Fibroblast of the aortic adventitia (primary cell): ENCODE results near the gene DISC1. TPM values are rescaled to one million over a fixed set of nuclear protein-coding genes. Genes with fewer than 3 reads are reported as not detected.

ENCODE experiments used
- DNase-seq: peaks from one replicate; pipeline ENCODE4 v3.0.0-alpha.2; 2010; ENCODE audit warnings: low read depth
- H3K4me3 ChIP-seq: 2 replicates; pipeline ENCODE4 v1.5.1; 2011; ENCODE audit warnings: low read depth, mild to moderate bottlenecking, control low read depth, low read length, moderate library complexity
- total RNA-seq: library from RNA; depleted of rRNA; stranded (reverse); fragments of >200 nt; gene quantifications from 2 replicates; pipeline ENCODE4 v1.2.3, GENCODE V29; 2012; ENCODE audit warnings: low replicate concordance
- TF ChIP-seq, protein P1 (sequence below): IDR thresholded peaks from 2 replicates; pipeline ENCODE4 v1.5.1; 2011; ENCODE audit warnings: mild to moderate bottlenecking, low read length, control low read depth, inconsistent platforms; ENCODE audit not compliant: insufficient read depth

The DISC1 gene
- total RNA-seq, 1 donor = 4.7 TPM

DNA sequence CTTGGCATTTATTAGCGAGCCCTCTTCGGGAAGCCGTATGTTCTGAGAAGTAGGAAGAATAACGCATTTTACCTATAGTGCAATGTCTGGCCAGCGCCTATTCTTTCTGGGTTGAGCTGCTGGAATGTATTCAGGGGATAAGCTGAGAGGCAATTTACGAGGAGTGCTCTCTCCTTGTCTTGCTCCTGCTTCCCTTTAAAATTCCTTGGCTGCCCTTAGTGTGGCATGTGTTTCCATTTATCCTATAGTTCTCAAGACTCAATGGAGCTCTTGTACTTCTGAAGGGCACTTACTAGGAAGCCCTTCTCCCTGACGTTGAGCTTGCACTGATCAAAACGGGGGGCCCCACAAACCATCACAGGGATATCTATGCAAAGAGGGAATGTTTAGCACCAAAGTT is 364.6 kb downstream of the DISC1 start:
- TF ChIP-seq, protein P1, sequence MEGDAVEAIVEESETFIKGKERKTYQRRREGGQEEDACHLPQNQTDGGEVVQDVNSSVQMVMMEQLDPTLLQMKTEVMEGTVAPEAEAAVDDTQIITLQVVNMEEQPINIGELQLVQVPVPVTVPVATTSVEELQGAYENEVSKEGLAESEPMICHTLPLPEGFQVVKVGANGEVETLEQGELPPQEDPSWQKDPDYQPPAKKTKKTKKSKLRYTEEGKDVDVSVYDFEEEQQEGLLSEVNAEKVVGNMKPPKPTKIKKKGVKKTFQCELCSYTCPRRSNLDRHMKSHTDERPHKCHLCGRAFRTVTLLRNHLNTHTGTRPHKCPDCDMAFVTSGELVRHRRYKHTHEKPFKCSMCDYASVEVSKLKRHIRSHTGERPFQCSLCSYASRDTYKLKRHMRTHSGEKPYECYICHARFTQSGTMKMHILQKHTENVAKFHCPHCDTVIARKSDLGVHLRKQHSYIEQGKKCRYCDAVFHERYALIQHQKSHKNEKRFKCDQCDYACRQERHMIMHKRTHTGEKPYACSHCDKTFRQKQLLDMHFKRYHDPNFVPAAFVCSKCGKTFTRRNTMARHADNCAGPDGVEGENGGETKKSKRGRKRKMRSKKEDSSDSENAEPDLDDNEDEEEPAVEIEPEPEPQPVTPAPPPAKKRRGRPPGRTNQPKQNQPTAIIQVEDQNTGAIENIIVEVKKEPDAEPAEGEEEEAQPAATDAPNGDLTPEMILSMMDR = no peak
- DNase-seq = no peak
- H3K4me3 ChIP-seq = no peak overlapping the region

DNA sequence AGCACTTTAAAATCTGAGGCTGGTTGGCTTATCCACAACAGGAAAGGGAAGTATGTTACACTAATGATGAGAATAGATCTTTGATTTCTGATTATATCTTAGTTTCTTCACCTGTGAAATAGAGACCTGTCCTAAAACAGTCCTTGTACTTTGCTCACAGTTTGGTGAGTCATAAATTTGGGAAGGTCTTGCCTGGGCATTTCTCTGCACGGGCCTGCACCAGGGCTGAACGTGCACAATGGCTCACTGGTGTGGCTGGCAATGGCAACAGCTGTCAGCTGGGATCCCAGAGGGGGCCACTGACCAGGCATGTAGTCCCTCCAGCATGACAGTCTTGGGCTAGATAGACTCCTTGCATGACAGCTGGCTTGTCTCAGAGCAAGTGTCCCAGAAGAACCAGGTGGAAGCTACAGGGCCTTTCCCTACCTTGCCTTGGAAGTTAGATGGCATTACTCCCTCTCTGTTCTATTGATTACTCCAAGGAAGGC is 367.4 kb downstream of the DISC1 start:
- no peak overlapping the region for H3K4me3 ChIP-seq
- no peak for DNase-seq
- TF ChIP-seq, protein P1 = no peak

DNA sequence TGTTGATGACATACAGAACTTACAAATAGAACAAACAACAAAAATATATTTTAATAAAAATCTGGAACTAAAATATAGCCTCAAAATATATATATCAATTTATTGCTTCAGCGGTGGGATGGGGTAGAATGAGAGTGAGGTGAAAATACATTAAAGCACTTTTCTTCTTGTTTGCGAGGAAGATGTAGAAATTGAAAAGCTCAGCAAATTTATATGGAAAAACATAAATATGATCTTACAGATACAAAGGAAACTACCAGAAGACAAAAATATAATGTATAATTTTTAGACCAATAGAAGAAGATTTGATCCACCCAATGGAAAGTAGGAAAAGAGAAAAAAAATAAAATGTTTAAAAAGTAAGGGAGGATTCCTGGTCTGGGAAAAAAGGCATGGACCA is 372.2 kb downstream of the DISC1 start:
- H3K4me3 ChIP-seq = no peak overlapping the region
- DNase-seq = no peak
- TF ChIP-seq, protein P1 = no peak

DNA sequence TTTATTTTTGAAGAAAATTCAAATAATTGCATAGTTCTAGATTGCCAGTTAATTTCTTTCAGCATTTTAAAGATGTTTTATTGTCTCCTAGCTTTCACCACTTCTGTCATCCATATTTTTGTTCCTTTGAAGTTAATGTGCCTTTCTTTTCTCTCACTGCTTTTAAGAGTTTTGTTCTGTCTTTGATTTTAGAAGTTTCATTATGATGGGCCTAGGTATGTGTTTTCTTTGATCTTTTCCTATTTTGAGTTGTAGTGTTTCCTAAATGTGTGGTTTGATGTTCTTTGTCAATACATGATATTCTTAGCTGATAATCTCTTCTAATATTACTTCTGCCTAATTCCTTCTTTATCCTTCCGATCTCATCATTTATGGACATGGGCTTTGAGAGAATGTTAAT is 378.7 kb downstream of the DISC1 start:
- TF ChIP-seq, protein P1 = no peak
- no peak overlapping the region for H3K4me3 ChIP-seq
- no peak for DNase-seq

DNA sequence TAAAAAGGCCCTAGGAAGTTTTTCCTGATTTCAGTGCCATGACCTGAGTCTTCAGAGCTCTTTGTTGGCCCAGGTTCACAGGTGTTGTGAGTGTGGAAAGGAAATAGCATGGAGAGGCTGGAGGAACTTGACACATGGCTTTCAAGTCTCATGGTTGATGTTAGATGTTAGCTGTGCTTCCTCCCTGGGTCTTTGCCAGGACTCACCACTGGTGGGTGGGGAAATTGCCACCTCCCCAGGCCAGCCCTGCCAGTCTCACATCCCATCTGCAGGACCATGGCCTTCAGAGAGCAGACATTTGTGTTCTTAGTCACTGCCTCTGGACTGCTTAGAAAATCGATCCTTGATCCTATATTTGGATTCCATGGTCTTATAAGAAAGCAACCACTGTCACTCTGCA is 383.2 kb downstream of the DISC1 start:
- TF ChIP-seq, protein P1 = no peak

DNA sequence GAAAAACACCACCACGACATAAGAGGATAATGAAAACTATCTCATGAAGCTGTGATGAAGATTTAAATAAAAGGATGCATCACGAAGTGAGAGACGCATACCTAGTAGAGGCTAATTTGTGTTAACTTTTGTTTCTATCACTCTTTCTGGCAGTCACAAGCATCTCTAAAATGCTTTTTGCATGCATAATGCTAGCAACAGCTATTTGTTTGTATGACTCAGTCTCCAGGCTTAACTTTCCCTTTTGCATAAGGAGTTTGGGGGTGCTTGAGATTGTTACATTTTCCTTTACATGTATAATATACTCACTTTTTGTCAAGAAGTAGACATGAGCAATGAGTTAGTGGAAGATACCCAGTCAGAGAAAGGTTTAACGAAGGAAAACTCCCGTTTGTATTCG is 385.4 kb downstream of the DISC1 start:
- TF ChIP-seq, protein P1 = no peak
- DNase-seq = no peak
- no peak overlapping the region for H3K4me3 ChIP-seq

More for the DNA sequence above, 383.2 kb downstream of the DISC1 start:
- DNase-seq = no peak
- H3K4me3 ChIP-seq = no peak overlapping the region

DNA sequence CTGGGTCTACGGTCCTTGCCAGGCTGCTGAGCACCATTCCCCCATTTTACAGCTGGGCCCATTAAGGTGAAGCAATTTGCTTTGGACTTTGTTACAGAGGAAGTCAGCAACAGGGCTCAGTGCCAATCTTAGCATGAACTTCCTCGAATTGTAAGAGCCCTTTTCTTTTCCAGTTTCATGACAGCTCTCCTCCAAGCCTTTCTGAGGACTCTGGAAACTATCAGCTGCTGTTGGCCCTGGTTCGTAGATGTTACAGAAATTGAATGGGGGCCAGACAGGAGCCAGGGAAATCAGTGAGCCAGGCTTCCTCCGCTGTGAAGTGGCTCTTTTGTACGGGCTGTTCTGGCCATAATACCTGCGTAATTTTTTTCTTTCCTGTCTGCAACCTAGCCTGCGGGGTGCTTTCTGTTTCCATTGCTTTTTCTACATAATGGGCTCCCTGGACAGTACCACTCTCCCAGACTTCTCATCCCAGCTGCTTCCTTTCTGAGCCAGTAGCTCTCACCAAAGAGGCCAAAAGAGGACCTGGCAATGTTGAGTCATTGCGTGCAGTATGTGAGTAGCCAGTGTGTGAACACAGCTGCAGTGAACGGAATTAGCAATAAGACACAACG is 386.3 kb downstream of the DISC1 start:
- peak; percentile 81 for DNase-seq
- H3K4me3 ChIP-seq = peak overlapping the region; percentile 6
- TF ChIP-seq, protein P1 = no peak
